Fibroblast of lung (primary cell): ENCODE results near the gene DENND4A.

Experiments
- EZH2 ChIP-seq: IDR thresholded peaks from 2 replicates; pipeline ENCODE4 v1.5.1; 2012; ENCODE audit warnings: low read length, control low read depth, mild to moderate bottlenecking; ENCODE audit errors: missing control alignments
- TF ChIP-seq, protein P1 (sequence below), 2 donors: IDR thresholded peaks in 1 of 2; conservative IDR thresholded peaks in 1 of 2; 1 replicate in 1 of 2; 2 replicates in 1 of 2; pipeline ENCODE4 v1.5.1; 2011 to 2012; ENCODE audit warnings: low read length in 2 of 2, control low read depth in 1 of 2, inconsistent platforms in 1 of 2, low read depth in 1 of 2, mild to moderate bottlenecking in 1 of 2

DNA sequence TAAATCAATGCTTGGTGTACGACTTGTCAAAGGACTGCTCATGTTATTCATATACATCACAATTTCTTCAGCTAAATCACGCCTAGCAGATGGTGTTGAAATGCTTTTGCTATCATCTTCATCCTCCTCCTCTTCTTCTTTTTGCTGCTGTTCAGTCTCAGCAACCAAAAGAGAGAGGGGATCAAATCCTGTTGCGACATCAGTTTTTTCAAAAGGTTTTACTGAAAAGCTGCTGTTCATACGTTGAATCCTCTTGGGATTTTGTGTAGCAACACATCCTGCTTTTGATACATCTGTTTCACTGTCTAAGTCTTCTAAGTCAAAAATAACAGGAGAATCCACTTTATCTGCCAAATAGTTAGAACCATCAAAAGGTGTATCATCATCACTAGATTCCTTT lies 101.3 kb downstream of the DENND4A start:
- TF ChIP-seq, protein P1, sequence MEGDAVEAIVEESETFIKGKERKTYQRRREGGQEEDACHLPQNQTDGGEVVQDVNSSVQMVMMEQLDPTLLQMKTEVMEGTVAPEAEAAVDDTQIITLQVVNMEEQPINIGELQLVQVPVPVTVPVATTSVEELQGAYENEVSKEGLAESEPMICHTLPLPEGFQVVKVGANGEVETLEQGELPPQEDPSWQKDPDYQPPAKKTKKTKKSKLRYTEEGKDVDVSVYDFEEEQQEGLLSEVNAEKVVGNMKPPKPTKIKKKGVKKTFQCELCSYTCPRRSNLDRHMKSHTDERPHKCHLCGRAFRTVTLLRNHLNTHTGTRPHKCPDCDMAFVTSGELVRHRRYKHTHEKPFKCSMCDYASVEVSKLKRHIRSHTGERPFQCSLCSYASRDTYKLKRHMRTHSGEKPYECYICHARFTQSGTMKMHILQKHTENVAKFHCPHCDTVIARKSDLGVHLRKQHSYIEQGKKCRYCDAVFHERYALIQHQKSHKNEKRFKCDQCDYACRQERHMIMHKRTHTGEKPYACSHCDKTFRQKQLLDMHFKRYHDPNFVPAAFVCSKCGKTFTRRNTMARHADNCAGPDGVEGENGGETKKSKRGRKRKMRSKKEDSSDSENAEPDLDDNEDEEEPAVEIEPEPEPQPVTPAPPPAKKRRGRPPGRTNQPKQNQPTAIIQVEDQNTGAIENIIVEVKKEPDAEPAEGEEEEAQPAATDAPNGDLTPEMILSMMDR (conservative IDR thresholded peaks at IDR 0.05 in 1 of 2, IDR thresholded peaks at IDR 0.05 in 1 of 2; ENCODE audit: low read depth in 1 of 2, low read length in 2 of 2), result no peak
- TF ChIP-seq EZH2, result no peak
